NCI-H2107 treated with DMSO at 0.1 percent for 48 hours (cell line): ENCODE data around the gene LRRC51.

ENCODE experiments used
- DNase-seq: peaks from one replicate; lab custom pipeline; 2025; ENCODE audit not compliant: unreplicated experiment; lab: John Stamatoyannopoulos, UW

Gene LRRC51

GRCh38 chr11:72069787-72070251, 10.8 kb upstream of the LRRC51 start:
- DNase-seq: no peak

GRCh38 chr11:72070491-72070890, 10.2 kb upstream of the LRRC51 start:
- no peak for DNase-seq

GRCh38 chr11:72072348-72072747, 8.3 kb upstream of the LRRC51 start:
- DNase-seq: no peak

GRCh38 chr11:72075109-72075508, 5.5 kb upstream of the LRRC51 start:
- DNase-seq: no peak

- DNase-seq: no peak
Measured at GRCh38 chr11:72075756-72076155, 4.9 kb upstream of the LRRC51 start.

- DNase-seq: no peak
Measured at GRCh38 chr11:72078477-72078876, 2.2 kb upstream of the LRRC51 start.

- DNase-seq: no peak
Measured at GRCh38 chr11:72079819-72080325, 778 bp upstream of the LRRC51 start.

- no peak for DNase-seq
Measured at GRCh38 chr11:72081184-72081644, 564 bp downstream of the LRRC51 start.

GRCh38 chr11:72081821-72082453, 1.3 kb downstream of the LRRC51 start:
- DNase-seq: peak; percentile 66

GRCh38 chr11:72083414-72083813, 2.8 kb downstream of the LRRC51 start:
- DNase-seq: no peak

- no peak for DNase-seq
Measured at GRCh38 chr11:72084076-72084475, 3.4 kb downstream of the LRRC51 start.

- DNase-seq: no peak
Measured at GRCh38 chr11:72084965-72085364, 4.3 kb downstream of the LRRC51 start.

GRCh38 chr11:72085621-72086351, 5.1 kb downstream of the LRRC51 start:
- peak; percentile 99 for DNase-seq

GRCh38 chr11:72088076-72088808, 7.6 kb downstream of the LRRC51 start:
- no peak for DNase-seq

GRCh38 chr11:72091292-72091691, 10.6 kb downstream of the LRRC51 start:
- no peak for DNase-seq

GRCh38 chr11:72098741-72099140, 18.1 kb downstream of the LRRC51 start:
- DNase-seq: no peak

- DNase-seq: no peak
Measured at GRCh38 chr11:72100009-72100408, 19.4 kb downstream of the LRRC51 start.

- DNase-seq: no peak
Measured at GRCh38 chr11:72100462-72100861, 19.8 kb downstream of the LRRC51 start.

GRCh38 chr11:72102162-72102561, 21.5 kb downstream of the LRRC51 start:
- no peak for DNase-seq

- no peak for DNase-seq
Measured at GRCh38 chr11:72102631-72102945, 21.9 kb downstream of the LRRC51 start.

GRCh38 chr11:72102946-72103753, 22.5 kb downstream of the LRRC51 start, which contains the start of gene LAMTOR1:
TSS of gene LAMTOR1 (minus strand) at chr11:72103297. CDS start at chr11:72103224, 73 bp downstream.
- DNase-seq: peak; percentile 92
